MM.1S (cell line): Measurements from ENCODE around the gene PRM2.
"Not testable (repeated sequence)": the region's sequence is repeated elsewhere in the genome, so short reads cannot be mapped to it uniquely, and the experiment has no call there.

ENCODE experiments used
- DNase-seq: peaks from one replicate; pipeline ENCODE4 v3.0.0-alpha.2; 2015
- H2AFZ ChIP-seq: fragments of 300-600 bp; sonication (generic); 2 replicates; pipeline ENCODE4 v1.6.0; 2016; ENCODE audit warnings: antibody characterized with exemption, low read length
- H3F3A ChIP-seq: fragments of 300-600 bp; sonication (generic); 2 replicates; pipeline ENCODE4 v1.6.1; 2016; ENCODE audit warnings: mild to moderate bottlenecking, antibody characterized with exemption, low read length, moderate library complexity, mixed read lengths; ENCODE audit not compliant: insufficient read depth
- H3K27ac ChIP-seq: fragments of 300-600 bp; sonication (generic); 2 replicates; pipeline ENCODE4 v1.5.1; 2016; ENCODE audit warnings: mild to moderate bottlenecking, low read length
- H3K27me3 ChIP-seq: fragments of 300-600 bp; sonication (generic); replicated peaks from 2 replicates; pipeline ENCODE4 v1.6.0; 2016; ENCODE audit warnings: low read length; ENCODE audit not compliant: insufficient read depth
- H3K36me3 ChIP-seq: fragments of 300-600 bp; sonication (generic); replicated peaks from 2 replicates; pipeline ENCODE4 v1.6.1; 2016; ENCODE audit warnings: mild to moderate bottlenecking, low read length, mixed read lengths; ENCODE audit not compliant: insufficient read depth
- H3K4me1 ChIP-seq: fragments of 300-600 bp; sonication (generic); 2 replicates; pipeline ENCODE4 v1.6.1; 2016; ENCODE audit warnings: low read length, mixed read lengths
- H3K4me2 ChIP-seq: fragments of 300-600 bp; sonication (generic); 2 replicates; pipeline ENCODE4 v1.6.0; 2016; ENCODE audit warnings: low read depth, low read length
- H3K4me3 ChIP-seq: fragments of 300-600 bp; sonication (generic); 2 replicates; pipeline ENCODE4 v1.5.1; 2016; ENCODE audit warnings: low read length, mixed read lengths
- H3K79me2 ChIP-seq: fragments of 300-600 bp; sonication (generic); 2 replicates; pipeline ENCODE4 v1.6.1; 2016; ENCODE audit warnings: mixed run types, low read length, mixed read lengths
- H3K9ac ChIP-seq: fragments of 300-600 bp; sonication (generic); 2 replicates; pipeline ENCODE4 v1.6.1; 2016; ENCODE audit warnings: low read length, mixed read lengths
- H3K9me2 ChIP-seq: fragments of 300-600 bp; sonication (generic); replicated peaks from 2 replicates; pipeline ENCODE4 v1.6.1; 2016; ENCODE audit warnings: mild to moderate bottlenecking, low read length, mixed read lengths; ENCODE audit not compliant: insufficient read depth
- H3K9me3 ChIP-seq: fragments of 300-600 bp; sonication (generic); replicated peaks from 2 replicates; pipeline ENCODE4 v1.6.1; 2016; ENCODE audit warnings: mild to moderate bottlenecking, low read length, mixed read lengths; ENCODE audit not compliant: insufficient read depth
- H4K20me1 ChIP-seq: fragments of 300-600 bp; sonication (generic); 2 replicates; pipeline ENCODE4 v1.6.1; 2016; ENCODE audit warnings: mild to moderate bottlenecking, low read length, moderate library complexity, mixed read lengths; ENCODE audit not compliant: insufficient read depth
- EZH2 ChIP-seq: fragments of 300-600 bp; sonication (generic); optimal IDR thresholded peaks from 2 replicates; pipeline ENCODE3; 2017; ENCODE audit warnings: low read depth, mild to moderate bottlenecking, antibody characterized with exemption, low read length, mixed read lengths
- EZH2phosphoT487 ChIP-seq: fragments of 300-600 bp; sonication (generic); IDR thresholded peaks from 2 replicates; pipeline ENCODE4 v1.6.1; 2018; ENCODE audit warnings: antibody characterized with exemption, low read length
- TF ChIP-seq, protein P1 (sequence below): fragments of 300-600 bp; sonication (generic); IDR thresholded peaks from 2 replicates; pipeline ENCODE4 v1.5.1; 2016; ENCODE audit warnings: antibody characterized with exemption, low read length, mixed read lengths

PRM2 gene

DNA sequence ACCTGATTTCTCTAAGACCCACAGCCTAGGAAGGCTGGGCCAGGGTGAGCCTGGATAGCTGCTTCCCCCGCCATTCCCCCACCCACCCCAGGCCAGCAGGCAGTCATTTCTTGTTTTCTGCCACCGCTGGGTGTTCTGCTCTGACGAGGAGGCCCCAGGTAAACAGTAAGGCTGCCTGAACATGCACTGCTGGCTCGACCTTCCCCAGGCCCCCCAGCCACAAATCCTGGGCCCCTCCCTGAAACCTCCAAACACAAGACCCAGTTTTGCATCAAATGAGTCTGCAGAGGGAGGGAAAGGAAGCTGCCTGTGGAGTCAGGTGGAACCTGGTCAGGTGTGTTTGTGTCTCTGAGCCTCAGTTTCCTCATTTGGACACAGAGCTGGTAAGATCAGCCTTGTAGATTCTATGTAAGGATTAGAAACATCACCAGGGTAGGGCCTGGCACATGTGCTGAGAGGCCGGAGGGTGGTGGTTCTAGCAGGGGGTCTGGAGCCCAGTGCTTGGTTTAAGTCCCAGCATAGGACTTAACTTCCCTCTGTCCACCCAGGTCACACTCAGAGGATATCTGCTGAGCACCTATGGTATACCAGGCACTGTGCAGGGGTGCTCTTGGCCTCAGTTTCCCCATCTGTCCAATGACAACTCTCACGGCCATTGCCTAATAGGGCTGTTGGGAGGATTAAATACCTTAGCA, 23.7 kb upstream of the PRM2 start:
- no peak for DNase-seq
- no peak overlapping the region for H3K4me3 ChIP-seq
- no peak overlapping the region for H3K27ac ChIP-seq
- no peak for TF ChIP-seq EZH2
- no peak for TF ChIP-seq EZH2phosphoT487
- TF ChIP-seq, protein P1, sequence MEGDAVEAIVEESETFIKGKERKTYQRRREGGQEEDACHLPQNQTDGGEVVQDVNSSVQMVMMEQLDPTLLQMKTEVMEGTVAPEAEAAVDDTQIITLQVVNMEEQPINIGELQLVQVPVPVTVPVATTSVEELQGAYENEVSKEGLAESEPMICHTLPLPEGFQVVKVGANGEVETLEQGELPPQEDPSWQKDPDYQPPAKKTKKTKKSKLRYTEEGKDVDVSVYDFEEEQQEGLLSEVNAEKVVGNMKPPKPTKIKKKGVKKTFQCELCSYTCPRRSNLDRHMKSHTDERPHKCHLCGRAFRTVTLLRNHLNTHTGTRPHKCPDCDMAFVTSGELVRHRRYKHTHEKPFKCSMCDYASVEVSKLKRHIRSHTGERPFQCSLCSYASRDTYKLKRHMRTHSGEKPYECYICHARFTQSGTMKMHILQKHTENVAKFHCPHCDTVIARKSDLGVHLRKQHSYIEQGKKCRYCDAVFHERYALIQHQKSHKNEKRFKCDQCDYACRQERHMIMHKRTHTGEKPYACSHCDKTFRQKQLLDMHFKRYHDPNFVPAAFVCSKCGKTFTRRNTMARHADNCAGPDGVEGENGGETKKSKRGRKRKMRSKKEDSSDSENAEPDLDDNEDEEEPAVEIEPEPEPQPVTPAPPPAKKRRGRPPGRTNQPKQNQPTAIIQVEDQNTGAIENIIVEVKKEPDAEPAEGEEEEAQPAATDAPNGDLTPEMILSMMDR, result no peak
- no peaks in the 10 kb centered on the region for H3K9me2 ChIP-seq
- H3K36me3 ChIP-seq, result no peaks in the 10 kb centered on the region
- peaks cover 21% of the 10 kb centered on the region for H3K4me1 ChIP-seq
- H3K27me3 ChIP-seq, result peaks cover 23% of the 10 kb centered on the region
- no peak overlapping the region for H3K9ac ChIP-seq
- peaks cover 9% of the 10 kb centered on the region; the same call in 1 of the 2 replicates for H3F3A ChIP-seq
- no peak overlapping the region for H3K4me2 ChIP-seq
- H3K9me3 ChIP-seq, result no peaks in the 10 kb centered on the region
- no peak overlapping the region for H2AFZ ChIP-seq
- H3K79me2 ChIP-seq, result no peaks in the 10 kb centered on the region
- no peaks in the 10 kb centered on the region for H4K20me1 ChIP-seq

DNA sequence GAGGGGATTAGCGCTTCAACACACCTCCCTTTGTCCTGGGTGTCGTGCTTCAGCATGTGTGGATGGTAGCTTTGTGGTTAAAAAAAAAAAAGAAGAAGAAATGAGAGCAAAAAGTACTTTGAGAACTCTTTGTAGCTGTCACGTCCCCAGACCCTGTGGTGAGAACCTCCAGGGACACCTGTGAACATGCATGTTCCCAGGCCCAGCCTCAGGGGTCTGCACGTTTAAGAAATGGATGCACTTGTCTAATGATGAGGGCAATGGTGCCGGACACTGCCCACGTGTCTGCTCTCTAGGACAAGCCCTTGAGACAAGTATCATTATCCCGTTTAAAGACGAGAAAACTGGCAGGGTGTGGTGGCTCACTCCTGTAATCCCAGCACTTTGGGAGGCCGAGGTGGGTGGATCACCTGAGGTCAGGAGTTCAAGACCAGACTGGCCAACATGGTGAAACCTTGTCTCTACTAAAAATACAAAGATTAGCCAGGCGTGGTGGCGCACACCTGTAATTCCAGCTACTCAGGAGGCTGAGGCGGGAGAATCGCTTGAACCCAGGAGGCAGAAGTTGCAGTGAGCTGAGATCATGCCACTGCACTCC, 22.8 kb upstream of the PRM2 start:
- not testable (repeated sequence) for H3K9ac ChIP-seq, H3K27ac ChIP-seq, H3K36me3 ChIP-seq, H3K9me2 ChIP-seq, H3K79me2 ChIP-seq, H3F3A ChIP-seq, H3K4me3 ChIP-seq, H3K9me3 ChIP-seq, H2AFZ ChIP-seq, H4K20me1 ChIP-seq, DNase-seq, H3K4me2 ChIP-seq
- Histone ChIP-seq H3K4me1 (peaks cover 21% of the 10 kb centered on the region), H3K27me3 (peaks cover 31% of the 10 kb centered on the region)

DNA sequence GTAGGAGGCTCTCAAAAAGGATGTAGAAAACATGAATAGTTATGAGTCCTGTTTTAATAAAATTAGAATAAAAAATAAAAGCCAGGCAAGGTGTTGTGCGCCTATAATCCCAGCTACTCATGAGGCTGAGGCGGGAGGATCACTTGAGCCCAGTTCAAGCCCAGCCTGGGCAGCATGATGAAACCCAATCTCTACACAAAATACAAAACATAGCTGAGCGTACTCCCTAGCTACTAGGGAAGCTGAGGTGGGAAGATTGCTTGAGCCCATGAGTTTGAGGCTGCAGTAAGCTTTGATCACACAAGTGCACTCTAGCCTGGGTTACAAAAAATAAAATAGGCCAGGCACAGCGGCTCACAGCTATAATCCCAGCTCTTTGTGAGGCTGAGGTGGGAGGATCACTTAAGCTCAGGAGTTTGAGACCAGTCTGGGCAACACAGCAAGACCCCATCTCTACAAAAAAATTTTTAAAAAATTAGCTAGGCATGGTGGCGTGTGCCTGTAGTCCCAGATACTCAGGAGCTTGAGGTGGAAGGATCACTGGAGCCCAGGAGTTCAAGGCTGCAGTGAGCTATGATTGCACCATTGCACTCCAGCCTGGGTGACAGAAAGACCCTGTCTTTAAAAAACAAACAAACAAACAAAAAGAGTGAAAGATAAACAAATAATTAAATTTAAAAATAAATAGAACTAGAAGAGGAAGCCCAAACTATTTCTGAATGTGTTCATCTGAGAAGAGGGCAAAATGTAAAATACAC, 22.0 kb upstream of the PRM2 start:
- Histone ChIP-seq H3F3A (peaks cover 9% of the 10 kb centered on the region; the same call in 1 of the 2 replicates), H3K27me3 (peaks cover 36% of the 10 kb centered on the region), H2AFZ (no peak overlapping the region), H3K4me3 (no peak overlapping the region), H3K27ac (no peak overlapping the region), H4K20me1 (no peaks in the 10 kb centered on the region), H3K4me1 (peaks cover 17% of the 10 kb centered on the region), H3K4me2 (no peak overlapping the region; the same call in 1 of the 2 replicates), H3K36me3 (no peaks in the 10 kb centered on the region), H3K9ac (no peak overlapping the region), H3K9me2 (no peaks in the 10 kb centered on the region), H3K79me2 (no peaks in the 10 kb centered on the region), H3K9me3 (no peaks in the 10 kb centered on the region)
- TF ChIP-seq, protein P1, result no peak
- TF ChIP-seq EZH2phosphoT487 (no peak), EZH2 (no peak)
- no peak for DNase-seq
